ENCODE measurements around the gene STARD5. TPM values are rescaled to one million over a fixed set of nuclear protein-coding genes. Genes with fewer than 3 reads are reported as not detected.

STARD5 gene
- total and polyA plus RNA-seq, 2 of the 8 experiments (the other 6 are each of a cell fraction or from before 2014, with no cell fraction given), result 5.5 to 10.4 TPM

GRCh38 chr15:81279621-81280485 is 44.1 kb downstream of the STARD5 start (continued):
- TF ChIP-seq, protein P1, sequence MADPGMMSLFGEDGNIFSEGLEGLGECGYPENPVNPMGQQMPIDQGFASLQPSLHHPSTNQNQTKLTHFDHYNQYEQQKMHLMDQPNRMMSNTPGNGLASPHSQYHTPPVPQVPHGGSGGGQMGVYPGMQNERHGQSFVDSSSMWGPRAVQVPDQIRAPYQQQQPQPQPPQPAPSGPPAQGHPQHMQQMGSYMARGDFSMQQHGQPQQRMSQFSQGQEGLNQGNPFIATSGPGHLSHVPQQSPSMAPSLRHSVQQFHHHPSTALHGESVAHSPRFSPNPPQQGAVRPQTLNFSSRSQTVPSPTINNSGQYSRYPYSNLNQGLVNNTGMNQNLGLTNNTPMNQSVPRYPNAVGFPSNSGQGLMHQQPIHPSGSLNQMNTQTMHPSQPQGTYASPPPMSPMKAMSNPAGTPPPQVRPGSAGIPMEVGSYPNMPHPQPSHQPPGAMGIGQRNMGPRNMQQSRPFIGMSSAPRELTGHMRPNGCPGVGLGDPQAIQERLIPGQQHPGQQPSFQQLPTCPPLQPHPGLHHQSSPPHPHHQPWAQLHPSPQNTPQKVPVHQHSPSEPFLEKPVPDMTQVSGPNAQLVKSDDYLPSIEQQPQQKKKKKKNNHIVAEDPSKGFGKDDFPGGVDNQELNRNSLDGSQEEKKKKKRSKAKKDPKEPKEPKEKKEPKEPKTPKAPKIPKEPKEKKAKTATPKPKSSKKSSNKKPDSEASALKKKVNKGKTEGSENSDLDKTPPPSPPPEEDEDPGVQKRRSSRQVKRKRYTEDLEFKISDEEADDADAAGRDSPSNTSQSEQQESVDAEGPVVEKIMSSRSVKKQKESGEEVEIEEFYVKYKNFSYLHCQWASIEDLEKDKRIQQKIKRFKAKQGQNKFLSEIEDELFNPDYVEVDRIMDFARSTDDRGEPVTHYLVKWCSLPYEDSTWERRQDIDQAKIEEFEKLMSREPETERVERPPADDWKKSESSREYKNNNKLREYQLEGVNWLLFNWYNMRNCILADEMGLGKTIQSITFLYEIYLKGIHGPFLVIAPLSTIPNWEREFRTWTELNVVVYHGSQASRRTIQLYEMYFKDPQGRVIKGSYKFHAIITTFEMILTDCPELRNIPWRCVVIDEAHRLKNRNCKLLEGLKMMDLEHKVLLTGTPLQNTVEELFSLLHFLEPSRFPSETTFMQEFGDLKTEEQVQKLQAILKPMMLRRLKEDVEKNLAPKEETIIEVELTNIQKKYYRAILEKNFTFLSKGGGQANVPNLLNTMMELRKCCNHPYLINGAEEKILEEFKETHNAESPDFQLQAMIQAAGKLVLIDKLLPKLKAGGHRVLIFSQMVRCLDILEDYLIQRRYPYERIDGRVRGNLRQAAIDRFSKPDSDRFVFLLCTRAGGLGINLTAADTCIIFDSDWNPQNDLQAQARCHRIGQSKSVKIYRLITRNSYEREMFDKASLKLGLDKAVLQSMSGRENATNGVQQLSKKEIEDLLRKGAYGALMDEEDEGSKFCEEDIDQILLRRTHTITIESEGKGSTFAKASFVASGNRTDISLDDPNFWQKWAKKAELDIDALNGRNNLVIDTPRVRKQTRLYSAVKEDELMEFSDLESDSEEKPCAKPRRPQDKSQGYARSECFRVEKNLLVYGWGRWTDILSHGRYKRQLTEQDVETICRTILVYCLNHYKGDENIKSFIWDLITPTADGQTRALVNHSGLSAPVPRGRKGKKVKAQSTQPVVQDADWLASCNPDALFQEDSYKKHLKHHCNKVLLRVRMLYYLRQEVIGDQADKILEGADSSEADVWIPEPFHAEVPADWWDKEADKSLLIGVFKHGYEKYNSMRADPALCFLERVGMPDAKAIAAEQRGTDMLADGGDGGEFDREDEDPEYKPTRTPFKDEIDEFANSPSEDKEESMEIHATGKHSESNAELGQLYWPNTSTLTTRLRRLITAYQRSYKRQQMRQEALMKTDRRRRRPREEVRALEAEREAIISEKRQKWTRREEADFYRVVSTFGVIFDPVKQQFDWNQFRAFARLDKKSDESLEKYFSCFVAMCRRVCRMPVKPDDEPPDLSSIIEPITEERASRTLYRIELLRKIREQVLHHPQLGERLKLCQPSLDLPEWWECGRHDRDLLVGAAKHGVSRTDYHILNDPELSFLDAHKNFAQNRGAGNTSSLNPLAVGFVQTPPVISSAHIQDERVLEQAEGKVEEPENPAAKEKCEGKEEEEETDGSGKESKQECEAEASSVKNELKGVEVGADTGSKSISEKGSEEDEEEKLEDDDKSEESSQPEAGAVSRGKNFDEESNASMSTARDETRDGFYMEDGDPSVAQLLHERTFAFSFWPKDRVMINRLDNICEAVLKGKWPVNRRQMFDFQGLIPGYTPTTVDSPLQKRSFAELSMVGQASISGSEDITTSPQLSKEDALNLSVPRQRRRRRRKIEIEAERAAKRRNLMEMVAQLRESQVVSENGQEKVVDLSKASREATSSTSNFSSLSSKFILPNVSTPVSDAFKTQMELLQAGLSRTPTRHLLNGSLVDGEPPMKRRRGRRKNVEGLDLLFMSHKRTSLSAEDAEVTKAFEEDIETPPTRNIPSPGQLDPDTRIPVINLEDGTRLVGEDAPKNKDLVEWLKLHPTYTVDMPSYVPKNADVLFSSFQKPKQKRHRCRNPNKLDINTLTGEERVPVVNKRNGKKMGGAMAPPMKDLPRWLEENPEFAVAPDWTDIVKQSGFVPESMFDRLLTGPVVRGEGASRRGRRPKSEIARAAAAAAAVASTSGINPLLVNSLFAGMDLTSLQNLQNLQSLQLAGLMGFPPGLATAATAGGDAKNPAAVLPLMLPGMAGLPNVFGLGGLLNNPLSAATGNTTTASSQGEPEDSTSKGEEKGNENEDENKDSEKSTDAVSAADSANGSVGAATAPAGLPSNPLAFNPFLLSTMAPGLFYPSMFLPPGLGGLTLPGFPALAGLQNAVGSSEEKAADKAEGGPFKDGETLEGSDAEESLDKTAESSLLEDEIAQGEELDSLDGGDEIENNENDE (IDR thresholded peaks at IDR 0.05; ENCODE audit: insufficient replicate concordance, low read length), result no peak
- no peak for TF ChIP-seq BRCA1 (IDR thresholded peaks at IDR 0.05; ENCODE audit: low read depth, low read length)
- no peak for TF ChIP-seq POLR2A (IDR thresholded peaks at IDR 0.05; ENCODE audit: control extremely low read depth in 1 of 2, low read depth in 2 of 2, low read length in 2 of 2)
- no peak for TF ChIP-seq SUZ12 (IDR thresholded peaks at IDR 0.05; ENCODE audit: low read length)
- TF ChIP-seq ATF2 (IDR thresholded peaks at IDR 0.05; ENCODE audit: low read length), result no peak

All from H1 (cell line).